ENCODE results near the gene CCDC152. TPM values are rescaled to one million over a fixed set of nuclear protein-coding genes. Genes with fewer than 3 reads are reported as not detected.

The CCDC152 gene
- total and polyA plus RNA-seq, 2 of the 13 experiments (the other 11 are each of a cell fraction or from before 2014, with no cell fraction given): 0.20 to 0.36 TPM

GRCh38 chr5:42824347-42824976 lies 67.8 kb downstream of the CCDC152 start (continued):
- TF ChIP-seq MED8 (CRISPR knock-in tag; IDR thresholded peaks at IDR 0.05; ENCODE audit: insufficient replicate concordance): peak; percentile 83
- no peak for TF ChIP-seq HDAC6 (IDR thresholded peaks at IDR 0.05; ENCODE audit: low read depth, low read length)
- TF ChIP-seq ZNF17 (CRISPR knock-in tag; IDR thresholded peaks at IDR 0.05): no peak
- TF ChIP-seq, protein P1, sequence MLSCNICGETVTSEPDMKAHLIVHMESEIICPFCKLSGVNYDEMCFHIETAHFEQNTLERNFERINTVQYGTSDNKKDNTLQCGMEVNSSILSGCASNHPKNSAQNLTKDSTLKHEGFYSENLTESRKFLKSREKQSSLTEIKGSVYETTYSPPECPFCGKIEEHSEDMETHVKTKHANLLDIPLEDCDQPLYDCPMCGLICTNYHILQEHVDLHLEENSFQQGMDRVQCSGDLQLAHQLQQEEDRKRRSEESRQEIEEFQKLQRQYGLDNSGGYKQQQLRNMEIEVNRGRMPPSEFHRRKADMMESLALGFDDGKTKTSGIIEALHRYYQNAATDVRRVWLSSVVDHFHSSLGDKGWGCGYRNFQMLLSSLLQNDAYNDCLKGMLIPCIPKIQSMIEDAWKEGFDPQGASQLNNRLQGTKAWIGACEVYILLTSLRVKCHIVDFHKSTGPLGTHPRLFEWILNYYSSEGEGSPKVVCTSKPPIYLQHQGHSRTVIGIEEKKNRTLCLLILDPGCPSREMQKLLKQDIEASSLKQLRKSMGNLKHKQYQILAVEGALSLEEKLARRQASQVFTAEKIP (CRISPR knock-in tag; IDR thresholded peaks at IDR 0.05; ENCODE audit: borderline replicate concordance): no peak
- peak; percentile 47; the same call in 1 of the 2 replicates for TF ChIP-seq MYPOP (CRISPR knock-in tag; IDR thresholded peaks at IDR 0.05)
- 0 out of 2 replicates have a peak, but pooled peaks have one; percentile 37 for TF ChIP-seq ZNF136 (CRISPR knock-in tag; IDR thresholded peaks at IDR 0.05; ENCODE audit: low read depth)
- TF ChIP-seq HOXA3 (CRISPR knock-in tag; IDR thresholded peaks at IDR 0.05): peak; percentile 71
- peak; percentile 31; the same call in 1 of the 2 replicates for TF ChIP-seq TARDBP (CRISPR knock-in tag; IDR thresholded peaks at IDR 0.05)
- TF ChIP-seq SMAD3 (CRISPR knock-in tag; IDR thresholded peaks at IDR 0.05): peak; percentile 86; the same call in 1 of the 2 replicates
- peak; percentile 82; the same call in 1 of the 2 replicates for TF ChIP-seq RXRB (CRISPR knock-in tag; IDR thresholded peaks at IDR 0.05; ENCODE audit: borderline replicate concordance)
- no peak for TF ChIP-seq FOXP1 (IDR thresholded peaks at IDR 0.05)
- peak; percentile 26; the same call in 1 of the 2 replicates for TF ChIP-seq FOXP1 (CRISPR knock-in tag; IDR thresholded peaks at IDR 0.05)
- peak; percentile 79; the same call in 1 of the 2 replicates for TF ChIP-seq ZNF816 (CRISPR knock-in tag; IDR thresholded peaks at IDR 0.05; ENCODE audit: borderline replicate concordance)
- no peak for TF ChIP-seq ZFP36L2 (CRISPR knock-in tag; IDR thresholded peaks at IDR 0.05)
- TF ChIP-seq RFX1 (IDR thresholded peaks at IDR 0.05): no peak
- no peak for TF ChIP-seq FOXA1 (IDR thresholded peaks at IDR 0.05)
- TF ChIP-seq FOXA1 (CRISPR knock-in tag; IDR thresholded peaks at IDR 0.05): peak; percentile 56; the same call in 1 of the 2 replicates
- TF ChIP-seq TCF7 (IDR thresholded peaks at IDR 0.05; ENCODE audit: low read depth): peak; percentile 42; the same call in 1 of the 2 replicates
- TF ChIP-seq ZBTB43 (CRISPR knock-in tag; conservative IDR thresholded peaks at IDR 0.05): peak; percentile 96
- TF ChIP-seq ZSCAN21 (CRISPR knock-in tag; IDR thresholded peaks at IDR 0.05; ENCODE audit: borderline replicate concordance): 0 out of 2 replicates have a peak, but pooled peaks have one; percentile 33
- peak; percentile 91 for TF ChIP-seq NCOA2 (CRISPR knock-in tag; IDR thresholded peaks at IDR 0.05)
- no peak for TF ChIP-seq HHEX (CRISPR knock-in tag; IDR thresholded peaks at IDR 0.05)
- TF ChIP-seq SP4 (CRISPR knock-in tag; IDR thresholded peaks at IDR 0.05): 0 out of 2 replicates have a peak, but pooled peaks have one; percentile 48
- TF ChIP-seq, protein P2, sequence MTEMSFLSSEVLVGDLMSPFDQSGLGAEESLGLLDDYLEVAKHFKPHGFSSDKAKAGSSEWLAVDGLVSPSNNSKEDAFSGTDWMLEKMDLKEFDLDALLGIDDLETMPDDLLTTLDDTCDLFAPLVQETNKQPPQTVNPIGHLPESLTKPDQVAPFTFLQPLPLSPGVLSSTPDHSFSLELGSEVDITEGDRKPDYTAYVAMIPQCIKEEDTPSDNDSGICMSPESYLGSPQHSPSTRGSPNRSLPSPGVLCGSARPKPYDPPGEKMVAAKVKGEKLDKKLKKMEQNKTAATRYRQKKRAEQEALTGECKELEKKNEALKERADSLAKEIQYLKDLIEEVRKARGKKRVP (CRISPR knock-in tag; IDR thresholded peaks at IDR 0.05): peak in 1 of 2 experiments; percentile 66; a peak in 1 of 4 replicates
- peak; percentile 62 for TF ChIP-seq ZNF792 (CRISPR knock-in tag; IDR thresholded peaks at IDR 0.05)
- TF ChIP-seq, protein P3, sequence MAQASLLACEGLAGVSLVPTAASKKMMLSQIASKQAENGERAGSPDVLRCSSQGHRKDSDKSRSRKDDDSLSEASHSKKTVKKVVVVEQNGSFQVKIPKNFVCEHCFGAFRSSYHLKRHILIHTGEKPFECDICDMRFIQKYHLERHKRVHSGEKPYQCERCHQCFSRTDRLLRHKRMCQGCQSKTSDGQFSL (CRISPR knock-in tag; IDR thresholded peaks at IDR 0.05): no peak
- peak; percentile 84 for TF ChIP-seq BRD4 (CRISPR knock-in tag; IDR thresholded peaks at IDR 0.05)
- no peak for TF ChIP-seq TCF7L2 (IDR thresholded peaks at IDR 0.05; ENCODE audit: low read depth, low read length)

All from HepG2 (cell line).